H1 (cell line): ENCODE data around the gene CAMK2B.

ENCODE experiments used
- CEBPB ChIP-seq: IDR thresholded peaks from 2 replicates; pipeline ENCODE4 v1.6.1; 2012; ENCODE audit warnings: low read depth, low read length
- EP300 ChIP-seq, 2 experiments: IDR thresholded peaks; 1 replicate in 1 of 2; 2 replicates in 1 of 2; pipeline ENCODE4 v1.6.1; 2011 to 2012; ENCODE audit warnings: low read depth in 2 of 2, low read length in 2 of 2, mild to moderate bottlenecking in 2 of 2, borderline replicate concordance in 1 of 2, inconsistent platforms in 1 of 2, moderate library complexity in 1 of 2
- EZH2 ChIP-seq: fragments of 200-600 bp; sonication (generic); IDR thresholded peaks from 2 replicates; pipeline ENCODE4 v1.7.1; 2012; ENCODE audit warnings: low read depth, mild to moderate bottlenecking, moderate library complexity, low read length, inconsistent platforms; ENCODE audit not compliant: severe bottlenecking
- GABPA ChIP-seq: IDR thresholded peaks from 2 replicates; pipeline ENCODE4 v1.6.1; 2011; ENCODE audit warnings: mild to moderate bottlenecking, low read length, moderate library complexity, borderline replicate concordance; ENCODE audit not compliant: insufficient read depth
- JUND ChIP-seq: IDR thresholded peaks from 2 replicates; pipeline ENCODE4 v1.6.1; 2011; ENCODE audit warnings: mild to moderate bottlenecking, improper control_type of control experiment, low read length
- KDM1A ChIP-seq: fragments of 200-600, 300-600 bp; sonication (generic); IDR thresholded peaks from 2 replicates; pipeline ENCODE4 v1.7.1; 2016; ENCODE audit warnings: mild to moderate bottlenecking, low read length, borderline replicate concordance
- POLR2A ChIP-seq, 2 experiments: IDR thresholded peaks; 1 replicate in 1 of 2; 2 replicates in 1 of 2; pipeline ENCODE4 v1.6.1; 2011; ENCODE audit warnings: low read depth in 2 of 2, low read length in 2 of 2, mild to moderate bottlenecking in 2 of 2; ENCODE audit errors: control extremely low read depth in 1 of 2
- POLR2AphosphoS5 ChIP-seq: IDR thresholded peaks from 2 replicates; pipeline ENCODE4 v1.6.1; 2011; ENCODE audit warnings: low read depth, low read length
- ZNF274 ChIP-seq: IDR thresholded peaks from 2 replicates; pipeline ENCODE4 v1.7.0; 2012; ENCODE audit warnings: low read length, borderline replicate concordance; ENCODE audit errors: extremely low read depth
- TF ChIP-seq, protein P1 (sequence below): IDR thresholded peaks from 2 replicates; pipeline ENCODE4 v1.6.1; 2012; ENCODE audit warnings: inconsistent platforms
- TF ChIP-seq, protein P2 (sequence below), 3 experiments: IDR thresholded peaks; 1 replicate in 2 of 3; 2 replicates in 1 of 3; pipeline versions ENCODE4 v1.5.1 to v1.6.1; 2011; ENCODE audit warnings: low read length in 3 of 3, mild to moderate bottlenecking in 3 of 3, inconsistent platforms in 2 of 3, low read depth in 1 of 3, moderate library complexity in 1 of 3; ENCODE audit not compliant: insufficient read depth in 1 of 3; ENCODE audit errors: control extremely low read depth in 1 of 3

DNA sequence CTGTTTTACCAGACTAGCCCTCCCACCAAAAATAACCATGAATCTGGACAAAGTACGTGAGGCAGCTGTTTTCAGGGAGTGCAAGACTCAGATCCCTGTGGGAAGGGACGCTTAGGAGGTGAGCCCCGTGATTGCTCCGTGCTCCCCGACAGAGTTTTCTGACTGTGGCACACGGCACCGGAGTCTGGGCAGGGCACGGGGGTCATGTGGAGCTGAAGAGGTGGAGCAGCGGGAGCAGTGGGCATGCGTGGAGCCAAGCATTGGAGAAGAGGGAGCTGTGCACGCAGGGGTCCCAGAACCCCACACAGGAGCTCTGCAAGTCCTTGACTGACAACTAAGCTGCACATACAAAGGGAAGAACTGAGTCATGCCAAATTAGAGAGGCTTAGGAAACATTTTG lies 11.1 kb upstream of the CAMK2B start:
- TF ChIP-seq CEBPB, result no peak
- TF ChIP-seq POLR2AphosphoS5, result no peak
- TF ChIP-seq, protein P1, sequence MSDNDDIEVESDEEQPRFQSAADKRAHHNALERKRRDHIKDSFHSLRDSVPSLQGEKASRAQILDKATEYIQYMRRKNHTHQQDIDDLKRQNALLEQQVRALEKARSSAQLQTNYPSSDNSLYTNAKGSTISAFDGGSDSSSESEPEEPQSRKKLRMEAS, result no peak
- no peak for TF ChIP-seq GABPA
- TF ChIP-seq, protein P2, sequence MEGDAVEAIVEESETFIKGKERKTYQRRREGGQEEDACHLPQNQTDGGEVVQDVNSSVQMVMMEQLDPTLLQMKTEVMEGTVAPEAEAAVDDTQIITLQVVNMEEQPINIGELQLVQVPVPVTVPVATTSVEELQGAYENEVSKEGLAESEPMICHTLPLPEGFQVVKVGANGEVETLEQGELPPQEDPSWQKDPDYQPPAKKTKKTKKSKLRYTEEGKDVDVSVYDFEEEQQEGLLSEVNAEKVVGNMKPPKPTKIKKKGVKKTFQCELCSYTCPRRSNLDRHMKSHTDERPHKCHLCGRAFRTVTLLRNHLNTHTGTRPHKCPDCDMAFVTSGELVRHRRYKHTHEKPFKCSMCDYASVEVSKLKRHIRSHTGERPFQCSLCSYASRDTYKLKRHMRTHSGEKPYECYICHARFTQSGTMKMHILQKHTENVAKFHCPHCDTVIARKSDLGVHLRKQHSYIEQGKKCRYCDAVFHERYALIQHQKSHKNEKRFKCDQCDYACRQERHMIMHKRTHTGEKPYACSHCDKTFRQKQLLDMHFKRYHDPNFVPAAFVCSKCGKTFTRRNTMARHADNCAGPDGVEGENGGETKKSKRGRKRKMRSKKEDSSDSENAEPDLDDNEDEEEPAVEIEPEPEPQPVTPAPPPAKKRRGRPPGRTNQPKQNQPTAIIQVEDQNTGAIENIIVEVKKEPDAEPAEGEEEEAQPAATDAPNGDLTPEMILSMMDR (IDR thresholded peaks at IDR 0.05; ENCODE audit: control extremely low read depth in 1 of 3, insufficient read depth in 1 of 3, low read depth in 1 of 3, low read length in 3 of 3), result no peak
- no peak for TF ChIP-seq EP300 (IDR thresholded peaks at IDR 0.05; ENCODE audit: borderline replicate concordance in 1 of 2, low read depth in 2 of 2, low read length in 2 of 2)
- TF ChIP-seq EZH2, result no peak
- no peak for TF ChIP-seq JUND
- TF ChIP-seq ZNF274, result no peak
- no peak for TF ChIP-seq POLR2A (IDR thresholded peaks at IDR 0.05; ENCODE audit: control extremely low read depth in 1 of 2, low read depth in 2 of 2, low read length in 2 of 2)
- no peak for TF ChIP-seq KDM1A
